ENCODE data around the gene USP25.

The USP25 gene

DNA sequence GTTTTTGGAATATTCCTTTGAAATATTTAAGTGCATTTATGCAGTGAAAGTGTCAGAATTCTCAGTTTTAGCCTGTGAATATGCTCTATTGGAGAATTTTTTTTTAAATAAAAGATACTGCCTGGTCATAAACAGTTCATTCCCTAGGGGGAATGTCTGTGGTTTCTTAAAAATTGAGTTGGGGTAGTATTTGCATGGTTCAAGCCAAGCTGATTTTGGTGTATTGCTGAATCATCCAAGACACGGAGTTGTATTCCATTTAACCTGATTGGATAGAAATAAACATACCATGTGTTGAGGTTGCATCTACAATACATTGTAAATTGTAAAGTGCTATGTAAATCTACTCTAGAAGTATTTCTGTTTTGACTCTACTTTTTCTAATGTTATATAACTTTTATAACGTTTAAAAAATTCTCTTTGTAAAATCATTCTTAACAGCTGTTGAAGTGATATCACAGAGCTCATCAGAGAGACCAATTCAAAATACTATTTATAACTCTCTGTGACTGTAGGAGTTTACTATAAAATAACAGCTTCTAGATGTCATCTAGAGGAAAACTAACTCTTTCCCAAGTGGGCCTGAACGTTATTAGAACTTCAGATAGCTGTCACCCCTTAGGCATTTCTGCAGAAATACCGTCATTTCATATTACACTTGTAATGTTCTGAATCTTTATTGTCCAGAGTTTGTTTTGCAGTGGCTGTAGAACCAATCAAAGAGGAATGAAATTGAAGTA lies 199.1 kb downstream of the USP25 start:
- Histone ChIP-seq H2BK120ac (ENCODE audit: low read depth, low read length) (no peak overlapping the region), H3K4me2 (ENCODE audit: insufficient read depth, low read length, poor library complexity, severe bottlenecking) (no peak overlapping the region), H3K36me3 (replicated peaks in 1 of 2; ENCODE audit: control insufficient read depth in 2 of 2, insufficient read depth in 2 of 2, low read length in 2 of 2) (no peaks in the 10 kb centered on the region), H2BK5ac (ENCODE audit: low read length) (no peak overlapping the region), H3K9ac (ENCODE audit: low read depth, low read length, poor library complexity) (no peak overlapping the region), H2BK12ac (ENCODE audit: low read length) (no peak overlapping the region), H4K91ac (ENCODE audit: low read depth, low read length, poor library complexity) (no peak overlapping the region), H3K4ac (ENCODE audit: low read length) (no peak overlapping the region), H3K14ac (ENCODE audit: low read length) (no peak overlapping the region), H3K27ac (replicated peaks; ENCODE audit: low read length) (no peak overlapping the region), H2AK5ac (ENCODE audit: low read depth, low read length) (no peak overlapping the region), H3K4me1 (ENCODE audit: control insufficient read depth in 2 of 2, insufficient read depth in 1 of 2, low read depth in 1 of 2, low read length in 2 of 2) (no peaks in the 10 kb centered on the region), H4K8ac (ENCODE audit: low read depth, low read length) (no peak overlapping the region), H3K23ac (ENCODE audit: low read depth, low read length, poor library complexity) (no peak overlapping the region), H3K9me3 (replicated peaks in 1 of 2; ENCODE audit: control insufficient read depth in 2 of 2, insufficient read depth in 1 of 2, low read depth in 1 of 2, low read length in 2 of 2) (no peaks in the 10 kb centered on the region), H3K4me3 (ENCODE audit: low read length in 2 of 2) (no peak overlapping the region), H2AFZ (ENCODE audit: low read length) (no peak overlapping the region), H3K27me3 (ENCODE audit: control insufficient read depth in 3 of 3, insufficient read depth in 3 of 3, low read depth in 1 of 3, low read length in 3 of 3) (no peaks in the 10 kb centered on the region), H2BK15ac (ENCODE audit: low read length) (no peak overlapping the region), H3K79me1 (ENCODE audit: low read depth, low read length) (no peaks in the 10 kb centered on the region), H3K18ac (ENCODE audit: low read length) (no peak overlapping the region)
- no CpG with 5 or more reads among the region's 4 CpGs for WGBS, 2 donors (ENCODE audit: extremely low coverage in 2 of 2, insufficient read length in 2 of 2, insufficient replicate concordance in 1 of 2)
- no peak for DNase-seq (ENCODE audit: low spot score)

GRCh38 chr21:15929536-15929935 lies 199.8 kb downstream of the USP25 start:
- Histone ChIP-seq H3K27me3 (ENCODE audit: control insufficient read depth in 3 of 3, insufficient read depth in 3 of 3, low read depth in 1 of 3, low read length in 3 of 3) (no peaks in the 10 kb centered on the region), H3K9ac (ENCODE audit: low read depth, low read length, poor library complexity) (no peak overlapping the region), H4K91ac (ENCODE audit: low read depth, low read length, poor library complexity) (no peak overlapping the region), H3K79me1 (ENCODE audit: low read depth, low read length) (no peaks in the 10 kb centered on the region), H3K23ac (ENCODE audit: low read depth, low read length, poor library complexity) (no peak overlapping the region), H3K4me1 (ENCODE audit: control insufficient read depth in 2 of 2, insufficient read depth in 1 of 2, low read depth in 1 of 2, low read length in 2 of 2) (no peaks in the 10 kb centered on the region), H3K36me3 (replicated peaks in 1 of 2; ENCODE audit: control insufficient read depth in 2 of 2, insufficient read depth in 2 of 2, low read length in 2 of 2) (no peaks in the 10 kb centered on the region), H3K27ac (replicated peaks; ENCODE audit: low read length) (no peak overlapping the region), H3K18ac (ENCODE audit: low read length) (no peak overlapping the region), H3K14ac (ENCODE audit: low read length) (no peak overlapping the region), H2BK120ac (ENCODE audit: low read depth, low read length) (no peak overlapping the region), H3K4me3 (ENCODE audit: low read length in 2 of 2) (no peak overlapping the region), H2AK5ac (ENCODE audit: low read depth, low read length) (no peak overlapping the region), H3K4ac (ENCODE audit: low read length) (no peak overlapping the region), H2BK12ac (ENCODE audit: low read length) (no peak overlapping the region), H2BK5ac (ENCODE audit: low read length) (no peak overlapping the region), H3K9me3 (replicated peaks in 1 of 2; ENCODE audit: control insufficient read depth in 2 of 2, insufficient read depth in 1 of 2, low read depth in 1 of 2, low read length in 2 of 2) (no peaks in the 10 kb centered on the region), H2BK15ac (ENCODE audit: low read length) (no peak overlapping the region), H4K8ac (ENCODE audit: low read depth, low read length) (no peak overlapping the region), H3K4me2 (ENCODE audit: insufficient read depth, low read length, poor library complexity, severe bottlenecking) (no peak overlapping the region), H2AFZ (ENCODE audit: low read length) (no peak overlapping the region)
- DNase-seq (ENCODE audit: low spot score): no peak
- WGBS, 2 donors (ENCODE audit: extremely low coverage in 2 of 2, insufficient read length in 2 of 2, insufficient replicate concordance in 1 of 2): no CpG with 5 or more reads among the region's 1 CpG
